Neuronal stem cell (in vitro differentiated cells): Measurements from ENCODE around the gene AHCTF1.

ENCODE experiments used
- DNase-seq: peaks from one replicate; pipeline ENCODE4 v3.0.0-alpha.2; 2013; ENCODE audit warnings: low spot score
- H2AFZ ChIP-seq: one replicate; pipeline ENCODE4 v1.6.1; 2013; ENCODE audit warnings: mild to moderate bottlenecking, low read length, inconsistent platforms
- H2AK5ac ChIP-seq: 2 replicates; pipeline ENCODE4 v1.6.1; 2013; ENCODE audit warnings: low read depth, mild to moderate bottlenecking, inconsistent platforms, low read length, moderate library complexity, mixed read lengths
- H2BK120ac ChIP-seq: 2 replicates; pipeline ENCODE4 v1.6.1; 2013; ENCODE audit warnings: low read depth, mild to moderate bottlenecking, inconsistent platforms, low read length, moderate library complexity, mixed read lengths
- H2BK12ac ChIP-seq: one replicate; pipeline ENCODE4 v1.6.1; 2013; ENCODE audit warnings: low read length, inconsistent platforms
- H2BK15ac ChIP-seq: 2 replicates; pipeline ENCODE4 v1.6.1; 2013; ENCODE audit warnings: mild to moderate bottlenecking, low read length, inconsistent platforms, mixed read lengths
- H2BK5ac ChIP-seq: one replicate; pipeline ENCODE4 v1.6.1; 2013; ENCODE audit warnings: inconsistent platforms, mild to moderate bottlenecking, low read length, moderate library complexity
- H3K14ac ChIP-seq: one replicate; pipeline ENCODE4 v1.6.1; 2013; ENCODE audit warnings: low read length, inconsistent platforms
- H3K18ac ChIP-seq: 2 replicates; pipeline ENCODE4 v1.6.1; 2013; ENCODE audit warnings: low read length, inconsistent platforms
- H3K23ac ChIP-seq: 2 replicates; pipeline ENCODE4 v1.6.1; 2013; ENCODE audit warnings: low read depth, mild to moderate bottlenecking, mixed read lengths, low read length, inconsistent platforms; ENCODE audit not compliant: poor library complexity
- H3K27ac ChIP-seq: replicated peaks from 3 replicates; pipeline ENCODE4 v1.5.1; 2013; ENCODE audit warnings: low read length, inconsistent platforms
- H3K27me3 ChIP-seq, 3 experiments: 2 replicates each; pipeline ENCODE4 v1.6.1; 2013; ENCODE audit warnings: low read length in 3 of 3, mild to moderate bottlenecking in 2 of 3, inconsistent platforms in 1 of 3, low read depth in 1 of 3, mixed read lengths in 1 of 3, moderate library complexity in 1 of 3; ENCODE audit not compliant: control insufficient read depth in 3 of 3, insufficient read depth in 3 of 3
- H3K36me3 ChIP-seq, 2 donors: replicated peaks in 1 of 2; 2 replicates each; pipeline ENCODE4 v1.6.1; 2013; ENCODE audit warnings: low read length in 2 of 2; ENCODE audit not compliant: control insufficient read depth in 2 of 2, insufficient read depth in 2 of 2
- H3K4ac ChIP-seq: 2 replicates; pipeline ENCODE4 v1.6.1; 2013; ENCODE audit warnings: inconsistent platforms, mild to moderate bottlenecking, low read length, moderate library complexity
- H3K4me1 ChIP-seq, 2 donors: 1 replicate in 1 of 2; 2 replicates in 1 of 2; pipeline ENCODE4 v1.6.1; 2013; ENCODE audit warnings: low read length in 2 of 2, low read depth in 1 of 2; ENCODE audit not compliant: control insufficient read depth in 2 of 2, insufficient read depth in 1 of 2
- H3K4me2 ChIP-seq: one replicate; pipeline ENCODE4 v1.6.1; 2013; ENCODE audit warnings: mild to moderate bottlenecking, low read length, inconsistent platforms; ENCODE audit not compliant: insufficient read depth, poor library complexity, severe bottlenecking
- H3K4me3 ChIP-seq, 2 donors: 2 replicates each; pipeline ENCODE4 v1.5.1; 2013; ENCODE audit warnings: low read length in 2 of 2, mild to moderate bottlenecking in 2 of 2, inconsistent platforms in 1 of 2, moderate library complexity in 1 of 2
- H3K79me1 ChIP-seq: one replicate; pipeline ENCODE4 v1.6.1; 2013; ENCODE audit warnings: low read depth, mild to moderate bottlenecking, inconsistent platforms, low read length, moderate library complexity
- H3K9ac ChIP-seq: one replicate; pipeline ENCODE4 v1.6.1; 2013; ENCODE audit warnings: mild to moderate bottlenecking, low read depth, low read length, inconsistent platforms; ENCODE audit not compliant: poor library complexity
- H3K9me3 ChIP-seq, 2 donors: replicated peaks in 1 of 2; 2 replicates each; pipeline versions ENCODE3 to v1.6.1; 2013; ENCODE audit warnings: low read length in 2 of 2, mild to moderate bottlenecking in 2 of 2, inconsistent platforms in 1 of 2, low read depth in 1 of 2, mixed read lengths in 1 of 2, moderate library complexity in 1 of 2; ENCODE audit not compliant: control insufficient read depth in 2 of 2, insufficient read depth in 1 of 2
- H4K8ac ChIP-seq: one replicate; pipeline ENCODE4 v1.6.1; 2013; ENCODE audit warnings: low read depth, mild to moderate bottlenecking, inconsistent platforms, low read length, moderate library complexity
- H4K91ac ChIP-seq: one replicate; pipeline ENCODE4 v1.6.1; 2013; ENCODE audit warnings: low read length, low read depth, mild to moderate bottlenecking, inconsistent platforms; ENCODE audit not compliant: poor library complexity
- WGBS, 2 donors: extraction: QIAGEN DNeasy Blood & Tissue Kit; methylation state at CpG; one replicate each; pipeline ENCODE4 v1.1.7; 2013; ENCODE audit warnings: missing lambda C conversion rate in 2 of 2, mixed read lengths in 1 of 2; ENCODE audit not compliant: insufficient read length in 2 of 2, insufficient replicate concordance in 1 of 2; ENCODE audit errors: extremely low coverage in 2 of 2; 5-methylcytosine and 5-hydroxymethylcytosine counted together

Gene AHCTF1

DNA sequence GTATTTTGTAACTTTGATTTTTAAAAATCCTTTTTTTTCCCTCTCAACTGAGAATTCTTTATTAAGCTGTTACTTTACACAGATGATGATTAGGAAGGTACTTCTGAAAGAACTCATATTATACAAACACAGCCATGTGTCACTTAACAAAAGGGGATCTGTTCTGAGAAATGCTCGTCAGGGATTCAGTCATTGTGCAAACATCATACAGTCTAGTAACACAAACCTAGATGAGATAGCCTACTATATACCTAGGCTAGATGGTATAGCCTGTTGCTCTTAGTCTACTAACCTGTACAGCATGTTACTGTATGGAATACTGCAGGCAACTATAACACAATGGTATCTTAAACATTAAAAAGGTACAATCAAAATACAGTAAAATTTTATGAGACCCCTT, 24.9 kb downstream of the AHCTF1 start:
- H3K36me3 ChIP-seq, result peaks cover 16 to 97% of the 10 kb centered on the region in 2 donors
- H3K23ac ChIP-seq, result no peak overlapping the region
- peaks cover 0 to 2% of the 10 kb centered on the region in 2 donors for H3K9me3 ChIP-seq
- H2BK5ac ChIP-seq, result no peak overlapping the region
- no peaks in the 10 kb centered on the region for H3K27me3 ChIP-seq
- H4K8ac ChIP-seq, result no peak overlapping the region
- no peak overlapping the region for H3K14ac ChIP-seq
- no peak overlapping the region for H4K91ac ChIP-seq
- DNase-seq, result no peak
- no peak overlapping the region for H2AK5ac ChIP-seq
- no peak overlapping the region for H2BK15ac ChIP-seq
- H3K4me3 ChIP-seq, result no peak overlapping the region
- no peak overlapping the region for H2AFZ ChIP-seq
- no peak overlapping the region for H3K18ac ChIP-seq
- H3K4me2 ChIP-seq, result no peak overlapping the region
- no peaks in the 10 kb centered on the region for H3K4me1 ChIP-seq
- no peak overlapping the region for H2BK12ac ChIP-seq
- H3K4ac ChIP-seq, result no peak overlapping the region
- no peak overlapping the region for H3K9ac ChIP-seq
- H3K27ac ChIP-seq, result no peak overlapping the region
- no CpG with 5 or more reads among the region's 1 CpG for WGBS, 2 donors
- H3K79me1 ChIP-seq, result peaks cover 2% of the 10 kb centered on the region
- H2BK120ac ChIP-seq, result no peak overlapping the region

GRCh38 chr1:246901874-246902273, 29.9 kb downstream of the AHCTF1 start:
- no peak overlapping the region for H2BK5ac ChIP-seq
- no peak overlapping the region for H3K18ac ChIP-seq
- peaks cover 26 to 100% of the 10 kb centered on the region in 2 donors for H3K36me3 ChIP-seq
- H2AFZ ChIP-seq, result no peak overlapping the region
- no peak overlapping the region for H3K23ac ChIP-seq
- WGBS, 2 donors, result no CpG with 5 or more reads among the region's 5 CpGs
- H3K27ac ChIP-seq, result no peak overlapping the region
- H4K8ac ChIP-seq, result no peak overlapping the region
- no peak overlapping the region for H4K91ac ChIP-seq
- no peak for DNase-seq
- H3K9me3 ChIP-seq, result peaks cover 0 to 5% of the 10 kb centered on the region in 2 donors
- H2BK120ac ChIP-seq, result no peak overlapping the region
- no peak overlapping the region for H2AK5ac ChIP-seq
- H3K27me3 ChIP-seq, result no peaks in the 10 kb centered on the region
- H3K4me3 ChIP-seq, result no peak overlapping the region
- H3K79me1 ChIP-seq, result peaks cover 2% of the 10 kb centered on the region
- no peaks in the 10 kb centered on the region for H3K4me1 ChIP-seq
- H2BK12ac ChIP-seq, result no peak overlapping the region
- no peak overlapping the region for H3K4me2 ChIP-seq
- H2BK15ac ChIP-seq, result no peak overlapping the region
- H3K4ac ChIP-seq, result no peak overlapping the region
- H3K14ac ChIP-seq, result no peak overlapping the region
- no peak overlapping the region for H3K9ac ChIP-seq

DNA sequence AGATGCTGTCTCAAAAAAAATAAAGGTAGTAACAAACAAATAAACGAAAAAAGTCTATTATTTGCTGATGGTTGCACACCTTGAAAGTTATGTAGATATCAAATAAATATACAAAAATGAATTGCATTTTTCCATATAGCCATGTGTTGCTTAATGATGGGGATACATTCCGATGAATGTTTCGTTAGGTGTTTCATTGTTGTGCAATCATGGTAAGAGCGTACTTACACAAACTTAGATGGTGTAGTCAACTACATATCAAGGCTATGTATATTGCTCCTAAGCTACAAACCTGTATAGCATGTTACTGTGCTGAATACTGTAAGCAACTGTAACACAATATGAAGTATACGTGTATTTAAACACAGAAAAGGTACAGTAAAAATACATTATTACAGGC, 34.4 kb downstream of the AHCTF1 start:
- H3K4me2 ChIP-seq, result no peak overlapping the region
- no peak overlapping the region for H3K27ac ChIP-seq
- H2BK15ac ChIP-seq, result no peak overlapping the region
- no peak overlapping the region for H3K4me3 ChIP-seq
- H4K91ac ChIP-seq, result no peak overlapping the region
- H3K4ac ChIP-seq, result no peak overlapping the region
- no peaks in the 10 kb centered on the region for H3K27me3 ChIP-seq
- peaks cover 20 to 99% of the 10 kb centered on the region in 2 donors for H3K36me3 ChIP-seq
- DNase-seq, result no peak
- no peak overlapping the region for H3K23ac ChIP-seq
- H2BK5ac ChIP-seq, result no peak overlapping the region
- H3K18ac ChIP-seq, result no peak overlapping the region
- no peak overlapping the region for H2BK12ac ChIP-seq
- H2AFZ ChIP-seq, result no peak overlapping the region
- no peaks in the 10 kb centered on the region for H3K79me1 ChIP-seq
- no peak overlapping the region for H2AK5ac ChIP-seq
- no peak overlapping the region for H4K8ac ChIP-seq
- H3K14ac ChIP-seq, result no peak overlapping the region
- H3K9me3 ChIP-seq, result peaks cover 0 to 8% of the 10 kb centered on the region in 2 donors
- no peak overlapping the region for H2BK120ac ChIP-seq
- H3K9ac ChIP-seq, result no peak overlapping the region
- WGBS, 2 donors, result no CpG with 5 or more reads among the region's 5 CpGs
- H3K4me1 ChIP-seq, result no peaks in the 10 kb centered on the region

DNA sequence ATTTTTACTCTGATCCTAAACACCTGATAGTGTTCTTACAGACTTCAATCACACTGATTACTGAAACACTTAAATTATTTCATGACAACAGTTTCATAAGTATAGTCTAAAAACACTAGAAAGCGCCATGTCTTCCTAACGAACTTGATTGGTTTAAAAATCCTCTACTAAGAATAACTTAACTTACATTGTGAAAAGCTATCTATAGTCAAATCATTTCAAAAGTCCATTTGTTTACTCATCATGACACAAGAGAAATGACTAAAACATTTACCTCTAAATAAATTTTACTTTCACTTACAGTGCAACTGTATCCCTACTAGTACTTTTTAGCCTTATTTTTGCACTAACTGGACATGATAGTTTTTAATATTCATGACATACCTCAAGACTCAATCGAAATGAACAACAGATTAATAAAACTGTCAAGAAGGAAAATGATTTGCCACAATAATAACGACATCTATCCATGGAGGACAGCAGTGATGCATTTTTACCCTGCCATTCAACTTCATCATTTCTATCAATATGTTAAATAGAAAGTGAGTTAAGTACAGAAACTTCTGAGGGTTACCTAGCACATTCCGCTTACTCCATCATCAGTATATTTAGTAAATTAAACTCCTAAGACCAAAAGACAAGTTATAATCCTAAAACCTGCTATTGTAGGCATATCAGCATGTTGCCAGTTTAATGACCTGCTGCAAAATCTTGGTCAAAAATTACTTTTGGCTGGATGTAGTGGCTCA, 38.4 kb downstream of the AHCTF1 start:
- H3K4me1 ChIP-seq, result no peaks in the 10 kb centered on the region
- peaks cover 19 to 97% of the 10 kb centered on the region in 2 donors for H3K36me3 ChIP-seq
- no CpG with 5 or more reads among the region's 5 CpGs for WGBS, 2 donors
- H3K14ac ChIP-seq, result no peak overlapping the region
- no peak overlapping the region for H2BK15ac ChIP-seq
- H3K27ac ChIP-seq, result no peak overlapping the region
- no peaks in the 10 kb centered on the region for H3K79me1 ChIP-seq
- H3K4me2 ChIP-seq, result no peak overlapping the region
- H3K23ac ChIP-seq, result no peak overlapping the region
- H3K4ac ChIP-seq, result no peak overlapping the region
- H2AFZ ChIP-seq, result no peak overlapping the region
- H2BK120ac ChIP-seq, result no peak overlapping the region
- H2BK12ac ChIP-seq, result no peak overlapping the region
- H3K18ac ChIP-seq, result no peak overlapping the region
- no peak overlapping the region for H3K9ac ChIP-seq
- H2AK5ac ChIP-seq, result no peak overlapping the region
- H3K27me3 ChIP-seq, result no peaks in the 10 kb centered on the region
- H4K91ac ChIP-seq, result no peak overlapping the region
- peaks cover 0 to 8% of the 10 kb centered on the region in 2 donors for H3K9me3 ChIP-seq
- DNase-seq, result no peak
- H4K8ac ChIP-seq, result no peak overlapping the region
- H3K4me3 ChIP-seq, result no peak overlapping the region
- H2BK5ac ChIP-seq, result no peak overlapping the region
